ENCODE results near the gene LRRC8C. TPM values are rescaled to one million over a fixed set of nuclear protein-coding genes. Genes with fewer than 3 reads are reported as not detected.
A peak's percentile ranks its signal among the peaks of the same experiment; 100 is the strongest.
"Not testable (repeated sequence)": the region's sequence is repeated elsewhere in the genome, so short reads cannot be mapped to it uniquely, and the experiment has no call there.

LRRC8C gene
- 7.6 and 7.9 TPM in 2 replicates for total RNA-seq (2012; rRNA removed)

DNA sequence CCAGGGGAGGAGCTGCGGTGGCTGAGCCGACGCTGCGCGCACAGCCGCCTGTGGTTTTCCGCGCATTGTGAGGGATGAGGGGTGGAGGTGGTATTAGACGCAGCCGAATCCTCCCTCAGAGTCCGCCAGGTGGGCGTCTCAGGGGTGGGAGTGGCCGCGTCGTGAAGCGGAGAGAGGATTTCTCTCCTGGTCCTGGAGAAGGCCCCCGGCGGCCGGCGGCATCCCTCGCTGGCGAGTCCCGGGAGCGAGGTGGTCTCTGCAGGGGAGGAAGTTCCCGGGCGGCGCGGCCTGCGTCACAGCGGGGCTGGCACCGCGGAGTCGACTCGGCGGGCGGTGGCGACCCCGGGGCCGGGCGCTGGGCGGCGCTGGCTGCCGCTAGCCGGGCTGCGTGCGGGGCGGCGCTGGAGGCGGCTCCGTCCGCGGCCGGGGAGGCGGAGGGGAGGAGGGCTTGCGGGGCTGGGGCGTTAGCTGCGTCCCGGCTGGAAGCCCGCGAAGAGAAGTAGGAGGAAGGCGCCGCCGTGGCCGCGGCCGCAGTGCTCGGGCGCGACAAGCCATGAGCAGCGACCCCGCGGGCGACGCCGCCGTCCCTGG lies at the start of gene LRRC8C:
Gene LRRC8C, plus strand, starts transcription at position 464 of the 591 bp plus-strand sequence. CDS start 53,354 bp downstream, outside the sequence.
- H3K4me1 ChIP-seq (ENCODE audit: control insufficient read depth, insufficient read depth, low read length), result peaks cover 37% of the 10 kb centered on the region
- peak within 1 kb of the TSS; percentile 95 for H3K4me3 ChIP-seq (ENCODE audit: low read length)
- no peaks in the 10 kb centered on the region for H3K27me3 ChIP-seq (ENCODE audit: control insufficient read depth, insufficient read depth, low read length)
- H3K9ac ChIP-seq (ENCODE audit: low read depth, low read length), result peak within 1 kb of the TSS; percentile 84
- H3K9me3 ChIP-seq (replicated peaks; ENCODE audit: low read length), result no peaks in the 10 kb centered on the region
- no peaks in the 10 kb centered on the region for H3K36me3 ChIP-seq (ENCODE audit: insufficient read depth, low read length)
- H3K4me2 ChIP-seq (ENCODE audit: low read length), result peak within 1 kb of the TSS; percentile 85

DNA sequence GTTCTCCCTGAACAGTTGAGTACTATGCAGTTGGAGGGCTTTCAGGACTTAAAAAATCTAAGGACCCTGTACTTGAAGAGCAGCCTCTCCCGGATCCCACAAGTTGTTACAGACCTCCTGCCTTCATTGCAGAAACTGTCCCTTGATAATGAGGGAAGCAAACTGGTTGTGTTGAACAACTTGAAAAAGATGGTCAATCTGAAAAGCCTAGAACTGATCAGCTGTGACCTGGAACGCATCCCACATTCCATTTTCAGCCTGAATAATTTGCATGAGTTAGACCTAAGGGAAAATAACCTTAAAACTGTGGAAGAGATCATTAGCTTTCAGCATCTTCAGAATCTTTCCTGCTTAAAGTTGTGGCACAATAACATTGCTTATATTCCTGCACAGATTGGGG lies 48.7 kb upstream of the LRRC8C start:
- H3K9ac ChIP-seq (ENCODE audit: low read depth, low read length), result no peak overlapping the region
- H3K4me3 ChIP-seq (ENCODE audit: low read length), result no peak overlapping the region
- no peak overlapping the region for H3K4me2 ChIP-seq (ENCODE audit: low read length)
- H3K9me3 ChIP-seq (replicated peaks; ENCODE audit: low read length), result no peaks in the 10 kb centered on the region
- no peaks in the 10 kb centered on the region for H3K27me3 ChIP-seq (ENCODE audit: control insufficient read depth, insufficient read depth, low read length)
- peaks cover 2% of the 10 kb centered on the region for H3K4me1 ChIP-seq (ENCODE audit: control insufficient read depth, insufficient read depth, low read length)
- no peaks in the 10 kb centered on the region for H3K36me3 ChIP-seq (ENCODE audit: insufficient read depth, low read length)

DNA sequence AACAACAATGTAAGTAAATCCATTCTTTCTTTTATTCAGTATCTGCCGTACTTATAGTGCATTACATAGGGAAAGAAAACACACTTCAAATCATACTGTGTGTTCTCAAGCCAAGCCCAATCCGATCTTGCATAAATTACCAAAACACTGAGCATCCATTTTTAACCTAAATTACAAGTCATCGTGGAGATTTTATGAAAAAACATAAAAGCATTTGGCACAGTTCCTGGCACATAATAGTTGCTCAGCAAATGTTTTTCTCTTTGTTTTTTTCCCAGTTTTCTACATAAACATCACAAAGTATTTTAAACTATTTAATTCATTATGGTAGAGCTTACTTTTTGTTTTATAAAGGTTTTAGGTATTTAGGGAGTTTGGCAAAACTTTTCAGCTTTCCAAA lies 48.1 kb upstream of the LRRC8C start:
- Histone ChIP-seq H3K27me3 (ENCODE audit: control insufficient read depth, insufficient read depth, low read length) (no peaks in the 10 kb centered on the region), H3K9ac (ENCODE audit: low read depth, low read length) (no peak overlapping the region), H3K36me3 (ENCODE audit: insufficient read depth, low read length) (no peaks in the 10 kb centered on the region), H3K9me3 (replicated peaks; ENCODE audit: low read length) (no peaks in the 10 kb centered on the region), H3K4me1 (ENCODE audit: control insufficient read depth, insufficient read depth, low read length) (peaks cover 8% of the 10 kb centered on the region), H3K4me2 (ENCODE audit: low read length) (no peak overlapping the region), H3K4me3 (ENCODE audit: low read length) (no peak overlapping the region)

DNA sequence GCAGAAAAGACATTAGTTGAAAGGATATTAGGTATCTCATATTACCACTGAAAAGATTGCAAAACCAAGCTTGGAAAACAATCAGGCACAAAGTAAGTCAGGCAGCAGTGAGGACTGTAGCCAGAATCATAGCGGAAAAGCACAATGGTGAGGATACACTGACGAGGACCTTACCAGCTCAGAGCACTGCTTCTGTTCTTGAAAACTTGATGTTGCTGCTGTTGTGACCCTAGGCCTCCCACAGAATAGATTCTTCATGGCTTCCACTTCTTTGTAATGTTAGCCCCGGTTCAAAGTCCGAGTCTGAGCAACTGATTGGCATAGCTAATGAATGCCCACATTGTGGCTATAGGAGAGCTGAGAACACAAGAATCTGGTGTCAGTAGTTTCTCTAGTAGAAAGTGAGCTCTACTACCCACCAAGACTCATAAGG lies 45.2 kb upstream of the LRRC8C start:
- Histone ChIP-seq H3K36me3 (ENCODE audit: insufficient read depth, low read length) (no peaks in the 10 kb centered on the region), H3K9ac (ENCODE audit: low read depth, low read length) (no peak overlapping the region), H3K4me2 (ENCODE audit: low read length) (no peak overlapping the region), H3K27me3 (ENCODE audit: control insufficient read depth, insufficient read depth, low read length) (no peaks in the 10 kb centered on the region), H3K4me1 (ENCODE audit: control insufficient read depth, insufficient read depth, low read length) (peaks cover 23% of the 10 kb centered on the region), H3K4me3 (ENCODE audit: low read length) (no peak overlapping the region), H3K9me3 (replicated peaks; ENCODE audit: low read length) (no peaks in the 10 kb centered on the region)

DNA sequence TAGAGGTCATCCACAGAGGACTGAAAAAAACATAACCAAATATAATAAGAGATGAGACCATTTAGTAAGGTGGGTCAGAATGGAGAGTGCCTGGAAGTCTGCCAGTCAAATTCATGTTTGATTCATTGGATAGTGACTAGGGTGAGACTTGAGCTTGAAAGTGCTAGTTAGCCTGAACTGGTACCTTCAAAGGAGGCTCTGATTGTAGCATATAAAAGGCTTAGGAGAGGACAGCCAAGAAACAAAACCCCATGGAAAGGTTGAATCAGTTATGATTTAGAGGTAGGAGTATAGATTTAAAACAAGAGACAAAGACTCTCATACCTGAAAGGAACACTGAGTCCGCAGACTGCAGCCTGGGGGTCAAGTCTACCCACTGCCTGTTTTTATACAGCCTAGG lies 44.4 kb upstream of the LRRC8C start:
- Histone ChIP-seq H3K27me3 (ENCODE audit: control insufficient read depth, insufficient read depth, low read length) (no peaks in the 10 kb centered on the region), H3K36me3 (ENCODE audit: insufficient read depth, low read length) (no peaks in the 10 kb centered on the region), H3K9me3 (replicated peaks; ENCODE audit: low read length) (no peaks in the 10 kb centered on the region), H3K4me1 (ENCODE audit: control insufficient read depth, insufficient read depth, low read length) (peaks cover 25% of the 10 kb centered on the region), H3K4me3 (ENCODE audit: low read length) (no peak overlapping the region), H3K4me2 (ENCODE audit: low read length) (no peak overlapping the region), H3K9ac (ENCODE audit: low read depth, low read length) (no peak overlapping the region)

DNA sequence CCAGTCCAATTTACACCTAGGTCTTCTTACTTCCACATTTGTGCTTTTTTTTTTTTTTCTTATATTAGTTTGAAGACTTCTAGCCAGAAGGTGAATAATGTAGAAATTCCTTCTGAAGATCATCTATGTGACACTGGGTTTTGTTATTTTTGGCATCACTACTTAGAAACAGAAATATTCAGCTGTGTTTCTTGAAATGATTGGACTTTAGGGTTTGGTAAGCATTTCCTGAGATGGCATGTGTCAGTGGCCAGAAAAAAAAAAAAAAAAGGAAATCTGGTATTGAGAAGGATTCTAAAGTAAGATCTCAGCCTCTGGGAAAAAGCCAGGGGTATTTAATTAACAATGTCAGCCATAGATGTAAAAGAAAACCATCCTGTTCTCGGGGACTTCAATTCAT lies 43.4 kb upstream of the LRRC8C start:
- Histone ChIP-seq H3K27me3 (ENCODE audit: control insufficient read depth, insufficient read depth, low read length) (no peaks in the 10 kb centered on the region), H3K36me3 (ENCODE audit: insufficient read depth, low read length) (no peaks in the 10 kb centered on the region), H3K9ac (ENCODE audit: low read depth, low read length) (no peak overlapping the region)

DNA sequence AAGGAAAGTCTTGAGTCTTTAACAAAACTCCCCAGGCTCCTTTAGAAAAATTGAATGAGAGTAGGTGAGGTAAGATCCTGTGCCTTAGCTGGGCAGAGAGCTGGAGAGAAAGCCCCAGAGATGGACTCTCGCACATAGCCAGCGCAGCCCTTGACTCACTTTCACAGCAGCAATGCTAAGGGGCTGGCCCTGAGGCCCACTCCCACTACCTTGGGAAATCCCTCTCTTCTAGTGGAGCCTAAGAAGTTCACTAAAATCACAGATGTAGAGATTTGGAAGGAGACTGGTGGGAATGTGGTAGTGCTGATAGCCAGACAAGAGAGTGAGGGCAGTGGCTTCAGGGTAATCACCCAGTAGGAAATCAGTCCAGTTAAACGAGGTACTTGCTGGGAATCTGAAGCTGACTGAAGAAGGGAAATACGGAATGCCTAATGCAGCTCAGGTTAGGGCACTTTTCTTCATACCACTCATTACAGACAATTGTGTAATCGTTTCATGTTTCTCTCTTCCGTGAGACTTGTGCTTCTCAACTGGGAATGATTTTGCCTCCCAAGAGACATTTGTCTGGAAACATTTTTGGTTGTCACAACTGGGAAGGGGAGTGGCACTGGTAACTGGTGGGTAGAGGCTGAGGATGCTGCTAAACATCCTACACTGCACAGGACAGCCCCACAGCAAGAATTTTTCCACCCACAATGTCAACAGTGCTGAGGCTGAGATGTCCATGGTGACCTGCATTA lies 42.4 kb upstream of the LRRC8C start:
- Histone ChIP-seq H3K9ac (ENCODE audit: low read depth, low read length) (no peak overlapping the region), H3K27me3 (ENCODE audit: control insufficient read depth, insufficient read depth, low read length) (no peaks in the 10 kb centered on the region), H3K4me1 (ENCODE audit: control insufficient read depth, insufficient read depth, low read length) (peaks cover 38% of the 10 kb centered on the region), H3K36me3 (ENCODE audit: insufficient read depth, low read length) (no peaks in the 10 kb centered on the region), H3K9me3 (replicated peaks; ENCODE audit: low read length) (no peaks in the 10 kb centered on the region), H3K4me2 (ENCODE audit: low read length) (peak overlapping the region; percentile 9), H3K4me3 (ENCODE audit: low read length) (no peak overlapping the region)

More for the DNA sequence above, 43.4 kb upstream of the LRRC8C start:
- Histone ChIP-seq H3K4me3 (ENCODE audit: low read length) (no peak overlapping the region), H3K9me3 (replicated peaks; ENCODE audit: low read length) (no peaks in the 10 kb centered on the region), H3K4me2 (ENCODE audit: low read length) (peak overlapping the region; percentile 13), H3K4me1 (ENCODE audit: control insufficient read depth, insufficient read depth, low read length) (peaks cover 35% of the 10 kb centered on the region)

DNA sequence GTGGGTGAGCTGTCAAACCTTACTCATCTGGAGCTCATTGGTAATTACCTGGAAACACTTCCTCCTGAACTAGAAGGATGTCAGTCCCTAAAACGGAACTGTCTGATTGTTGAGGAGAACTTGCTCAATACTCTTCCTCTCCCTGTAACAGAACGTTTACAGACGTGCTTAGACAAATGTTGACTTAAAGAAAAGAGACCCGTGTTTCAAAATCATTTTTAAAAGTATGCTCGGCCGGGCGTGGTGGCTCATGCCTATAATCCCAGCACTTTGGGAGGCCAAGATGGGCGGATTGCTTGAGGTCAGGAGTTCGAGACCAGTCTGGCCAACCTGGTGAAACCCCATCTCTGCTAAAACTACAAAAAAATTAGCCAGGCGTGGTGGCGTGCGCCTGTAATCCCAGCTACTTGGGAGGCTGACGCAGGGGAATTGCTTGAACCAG lies 40.0 kb upstream of the LRRC8C start:
- not testable (repeated sequence) for H3K36me3 ChIP-seq (ENCODE audit: insufficient read depth, low read length); H3K9ac ChIP-seq (ENCODE audit: low read depth, low read length); H3K9me3 ChIP-seq (replicated peaks; ENCODE audit: low read length); H3K4me2 ChIP-seq (ENCODE audit: low read length); H3K4me3 ChIP-seq (ENCODE audit: low read length); H3K27me3 ChIP-seq (ENCODE audit: control insufficient read depth, insufficient read depth, low read length)
- peaks cover 38% of the 10 kb centered on the region for H3K4me1 ChIP-seq (ENCODE audit: control insufficient read depth, insufficient read depth, low read length)

DNA sequence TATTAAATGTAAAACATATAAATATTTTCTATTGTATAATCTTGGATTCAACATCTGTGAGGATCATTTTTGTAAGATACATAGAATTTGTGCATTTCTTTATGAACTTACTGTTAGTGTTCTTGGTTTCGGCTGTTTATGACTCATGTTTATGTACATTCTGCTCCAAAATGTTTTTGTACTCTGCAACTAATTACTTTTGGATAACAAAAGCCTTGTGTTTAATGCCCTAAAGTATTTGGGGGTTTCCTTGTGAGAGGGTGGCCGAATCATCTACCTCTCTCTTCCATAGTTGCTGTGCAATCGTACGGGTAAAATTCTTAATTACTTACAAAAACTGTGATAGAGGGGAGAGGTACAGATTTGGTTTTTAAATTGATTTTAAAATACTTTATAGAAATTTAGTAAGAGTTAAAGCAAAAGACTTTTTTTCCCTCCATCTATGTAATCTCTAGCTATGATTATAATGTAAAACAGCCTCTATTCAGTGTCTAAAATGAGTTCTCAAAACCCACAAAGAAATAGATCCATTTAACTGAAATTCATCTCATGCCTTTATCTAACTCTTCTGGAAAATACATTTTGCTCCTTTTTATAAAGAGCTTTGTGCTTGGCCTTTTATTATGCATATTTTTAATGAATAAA lies 38.7 kb upstream of the LRRC8C start:
- Histone ChIP-seq H3K27me3 (ENCODE audit: control insufficient read depth, insufficient read depth, low read length) (no peaks in the 10 kb centered on the region), H3K9me3 (replicated peaks; ENCODE audit: low read length) (no peaks in the 10 kb centered on the region), H3K4me2 (ENCODE audit: low read length) (peak overlapping the region; percentile 46), H3K9ac (ENCODE audit: low read depth, low read length) (no peak overlapping the region), H3K36me3 (ENCODE audit: insufficient read depth, low read length) (no peaks in the 10 kb centered on the region), H3K4me1 (ENCODE audit: control insufficient read depth, insufficient read depth, low read length) (peaks cover 36% of the 10 kb centered on the region), H3K4me3 (ENCODE audit: low read length) (no peak overlapping the region)

DNA sequence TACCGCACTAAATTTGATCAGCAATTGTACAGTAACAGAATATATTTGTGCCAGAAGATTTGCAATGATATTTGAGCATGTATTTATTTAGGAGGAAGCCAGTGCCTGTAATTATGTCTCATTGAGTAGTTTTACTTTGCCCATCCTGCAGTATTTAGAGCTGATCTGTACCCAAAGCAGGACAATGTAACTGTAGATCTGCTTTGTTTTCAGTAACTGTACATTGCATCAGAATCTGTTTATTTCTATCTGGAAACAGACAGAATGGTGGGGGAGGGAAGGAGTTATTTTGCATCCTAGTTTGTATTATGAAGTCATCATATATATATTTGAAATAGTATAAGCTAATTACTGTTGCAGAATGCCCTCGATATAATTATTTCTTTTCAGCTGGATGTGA lies 36.2 kb upstream of the LRRC8C start:
- no peak overlapping the region for H3K4me2 ChIP-seq (ENCODE audit: low read length)
- H3K4me3 ChIP-seq (ENCODE audit: low read length), result no peak overlapping the region
- H3K27me3 ChIP-seq (ENCODE audit: control insufficient read depth, insufficient read depth, low read length), result no peaks in the 10 kb centered on the region
- H3K9me3 ChIP-seq (replicated peaks; ENCODE audit: low read length), result no peaks in the 10 kb centered on the region
- no peak overlapping the region for H3K9ac ChIP-seq (ENCODE audit: low read depth, low read length)
- peaks cover 15% of the 10 kb centered on the region for H3K4me1 ChIP-seq (ENCODE audit: control insufficient read depth, insufficient read depth, low read length)
- no peaks in the 10 kb centered on the region for H3K36me3 ChIP-seq (ENCODE audit: insufficient read depth, low read length)

DNA sequence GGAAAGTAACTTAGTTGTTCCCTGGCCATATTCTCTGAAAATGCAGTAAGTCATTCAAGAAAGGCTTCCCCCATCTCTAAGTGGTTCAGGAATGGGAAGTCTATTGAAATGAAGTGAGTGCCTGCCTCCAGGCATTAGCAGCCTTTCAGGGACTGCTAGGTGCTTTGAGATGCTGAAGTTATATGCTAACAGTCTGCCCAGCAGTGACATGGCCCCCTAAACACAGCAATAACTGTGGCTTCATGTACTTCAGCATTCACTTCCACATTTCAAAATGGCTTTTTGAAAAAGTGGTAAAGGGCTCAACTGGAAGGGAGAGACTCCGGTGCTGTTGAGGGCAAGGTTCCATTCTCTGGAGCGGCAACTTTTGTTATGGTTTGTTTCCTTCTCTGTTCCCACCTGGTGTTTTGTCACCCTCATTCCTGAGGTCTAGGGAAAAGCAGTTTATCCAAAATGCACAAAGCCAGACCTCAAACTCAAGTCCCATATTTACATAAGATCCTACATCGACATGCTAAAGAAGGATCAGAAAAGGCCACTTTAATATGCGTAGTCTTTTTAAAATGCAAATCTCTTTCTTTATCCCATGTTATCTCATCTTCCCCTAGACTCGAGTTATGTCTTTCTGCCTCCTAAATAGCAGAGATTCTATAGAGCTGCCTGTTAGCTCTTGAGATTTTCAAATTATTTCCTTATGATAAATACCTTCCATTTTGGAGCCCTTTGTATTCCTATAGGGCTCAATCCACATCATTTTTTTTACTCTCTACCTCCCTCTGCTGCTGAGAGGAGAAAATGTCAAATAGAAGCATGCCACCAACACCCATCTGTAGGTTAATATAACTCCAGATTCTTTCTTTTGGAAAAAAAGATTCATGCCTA lies 34.2 kb upstream of the LRRC8C start:
- no peaks in the 10 kb centered on the region for H3K36me3 ChIP-seq (ENCODE audit: insufficient read depth, low read length)
- no peak overlapping the region for H3K4me2 ChIP-seq (ENCODE audit: low read length)
- no peak overlapping the region for H3K4me3 ChIP-seq (ENCODE audit: low read length)
- H3K9ac ChIP-seq (ENCODE audit: low read depth, low read length), result no peak overlapping the region
- H3K9me3 ChIP-seq (replicated peaks; ENCODE audit: low read length), result no peaks in the 10 kb centered on the region
- H3K27me3 ChIP-seq (ENCODE audit: control insufficient read depth, insufficient read depth, low read length), result no peaks in the 10 kb centered on the region
- H3K4me1 ChIP-seq (ENCODE audit: control insufficient read depth, insufficient read depth, low read length), result peaks cover 16% of the 10 kb centered on the region
